GM21619 (cell line): Measurements from ENCODE around the gene ALK.

ENCODE experiments used
- ATAC-seq: cut with Tn5 transposase; IDR thresholded peaks from one replicate; pipeline ENCODE4 v1.9.1; 2021; ENCODE audit not compliant: unreplicated experiment

Gene ALK

DNA sequence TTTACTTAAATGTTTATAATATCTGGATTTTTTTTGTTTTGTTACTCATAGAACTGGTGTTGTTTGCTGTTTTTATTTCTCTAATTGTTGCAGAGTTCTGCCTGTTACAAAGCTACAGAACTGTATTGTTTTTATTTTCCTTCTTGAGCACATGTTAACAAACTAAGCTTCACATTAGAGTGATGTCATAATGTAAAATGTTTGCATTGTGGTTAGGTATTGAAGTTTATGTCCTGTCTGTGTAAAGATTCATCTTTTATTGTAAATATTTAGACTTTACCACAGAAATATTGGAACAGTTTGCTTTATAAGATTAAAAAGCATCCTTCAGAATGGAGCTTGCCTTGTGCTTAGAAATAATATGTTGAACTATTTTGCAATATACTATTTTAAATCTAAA is 738.5 kb downstream of the ALK start:
- ATAC-seq: no peak

DNA sequence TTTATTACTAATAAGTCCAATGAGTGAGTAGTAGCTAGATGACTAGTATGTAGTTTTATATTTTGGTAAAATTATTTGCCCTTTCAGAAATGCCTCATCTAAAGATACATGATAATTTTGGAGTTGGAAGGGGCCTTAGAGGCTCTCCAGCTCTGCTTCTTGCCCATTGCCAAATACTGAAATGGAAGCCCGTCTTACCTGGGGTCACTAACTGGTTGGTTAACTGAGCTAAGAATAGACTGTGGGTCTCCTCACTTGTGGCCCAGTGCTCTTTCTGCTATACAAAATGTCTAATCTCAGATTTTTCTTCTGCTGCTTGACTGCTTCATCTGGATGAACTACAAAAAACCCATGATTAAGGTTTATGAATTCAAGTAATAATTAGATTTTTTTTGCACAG is 739.1 kb downstream of the ALK start:
- no peak for ATAC-seq

DNA sequence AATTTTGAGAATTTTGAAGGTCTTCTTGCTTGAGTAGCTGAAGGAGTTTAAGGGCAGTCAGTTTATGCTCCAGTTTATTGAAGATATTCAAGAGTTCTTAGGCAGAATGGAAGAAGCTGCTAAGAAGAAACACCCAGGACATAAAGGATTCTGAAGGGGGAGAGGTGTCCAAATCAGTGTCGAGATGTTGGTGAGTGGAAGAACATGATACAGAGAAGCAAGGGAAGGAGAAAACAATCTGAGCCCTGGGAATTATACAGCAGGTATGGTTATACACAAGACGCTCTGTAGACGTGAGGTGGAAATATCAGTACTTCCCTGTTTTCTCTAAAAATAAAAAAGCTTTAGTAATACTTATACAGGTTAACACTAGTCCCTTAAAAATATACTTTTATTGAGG is 746.0 kb downstream of the ALK start:
- ATAC-seq: no peak

DNA sequence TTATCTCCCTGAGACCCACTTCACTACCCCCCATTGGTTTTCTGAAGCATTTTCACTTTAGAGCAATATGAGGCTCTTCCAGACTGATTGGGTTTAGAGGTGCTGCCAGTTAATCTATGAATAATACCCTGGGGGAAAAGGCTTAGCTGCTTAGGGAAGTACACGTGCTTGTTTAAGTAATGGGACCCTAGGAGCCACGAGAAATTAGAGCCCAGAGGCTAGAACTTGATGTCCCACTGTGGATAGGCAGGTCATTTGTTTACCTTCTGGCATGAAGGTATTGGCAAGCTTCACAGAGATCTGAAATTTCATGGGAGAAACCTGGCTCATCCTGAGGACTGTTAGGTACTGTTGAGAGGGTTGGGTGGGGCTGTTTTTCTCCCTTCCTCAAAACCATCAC is 746.4 kb downstream of the ALK start:
- ATAC-seq: no peak

DNA sequence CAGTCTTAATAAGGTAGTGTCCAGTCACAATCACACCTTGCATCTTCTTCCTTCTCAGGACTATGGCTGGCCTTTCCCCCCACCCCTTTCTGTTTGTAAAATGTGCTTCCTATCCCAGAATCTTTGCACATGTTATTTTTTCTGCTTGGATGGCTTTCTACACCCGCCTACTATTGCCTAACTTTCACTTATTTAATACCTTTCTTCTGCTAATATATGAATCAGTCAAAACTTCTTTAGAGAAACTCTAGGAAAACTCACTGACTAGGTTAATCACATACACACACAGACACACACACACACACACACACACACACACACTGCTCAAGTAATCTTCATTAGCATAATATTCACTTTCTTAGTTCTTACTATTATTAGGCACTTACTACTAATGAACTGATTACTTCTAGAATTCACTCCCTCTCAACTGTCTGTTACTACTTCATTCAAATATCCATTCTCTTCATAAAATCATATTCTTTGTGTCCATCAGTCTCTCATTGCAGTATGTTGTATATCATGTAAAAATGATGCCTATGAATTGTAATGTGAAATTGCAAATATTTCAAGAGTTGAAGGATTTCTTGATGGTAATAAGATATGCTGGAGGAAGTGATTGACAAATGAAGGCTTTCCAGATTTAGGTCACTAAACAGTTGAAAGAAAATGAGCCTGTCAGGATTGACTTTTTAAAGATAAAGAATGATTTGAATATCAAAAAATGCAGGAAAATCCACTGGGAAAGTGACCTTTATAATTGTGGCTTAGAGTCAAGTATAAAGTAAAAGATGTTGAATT is 754.9 kb downstream of the ALK start:
- ATAC-seq: no peak

DNA sequence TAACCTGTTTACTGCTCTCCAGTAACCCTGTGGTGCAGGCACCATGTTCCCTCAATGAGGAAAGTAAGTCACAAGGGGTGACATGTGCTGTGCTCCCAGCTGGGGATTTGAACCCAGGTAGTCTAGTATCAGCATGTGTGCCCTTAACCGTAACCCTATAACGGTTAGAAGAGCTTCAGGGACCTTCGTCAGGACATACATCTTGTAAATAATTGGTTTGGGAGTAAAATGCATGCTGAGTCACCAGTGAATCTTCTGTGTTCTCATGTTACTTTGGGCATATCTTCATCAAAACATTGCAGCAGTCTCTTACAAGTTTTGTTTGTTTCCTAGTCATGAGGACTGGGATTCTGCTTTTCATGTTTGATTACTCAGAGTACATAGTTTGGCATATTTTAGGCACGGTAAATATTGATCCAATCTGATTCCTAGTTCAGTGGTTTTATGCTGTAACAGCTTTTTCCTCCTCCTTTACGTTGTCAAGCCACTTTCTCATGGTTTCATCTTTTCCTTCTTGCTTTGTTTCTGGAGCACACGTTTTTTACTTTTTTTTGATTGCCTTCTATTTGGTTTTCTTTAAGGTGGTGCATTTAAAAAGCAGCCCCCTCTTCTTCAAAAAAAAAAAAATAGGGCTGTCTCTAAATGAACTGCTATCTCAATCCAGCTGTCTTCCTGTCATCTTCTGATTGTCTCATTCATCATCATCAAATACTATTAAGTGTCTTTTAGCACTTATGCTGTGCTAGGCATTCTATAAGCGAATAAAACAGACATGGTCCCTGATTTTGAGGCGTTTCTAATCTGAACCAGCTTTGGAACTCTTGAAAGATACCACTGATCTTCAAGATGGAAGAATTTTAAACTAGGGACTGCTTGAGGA is 755.8 kb downstream of the ALK start:
- ATAC-seq: no peak

DNA sequence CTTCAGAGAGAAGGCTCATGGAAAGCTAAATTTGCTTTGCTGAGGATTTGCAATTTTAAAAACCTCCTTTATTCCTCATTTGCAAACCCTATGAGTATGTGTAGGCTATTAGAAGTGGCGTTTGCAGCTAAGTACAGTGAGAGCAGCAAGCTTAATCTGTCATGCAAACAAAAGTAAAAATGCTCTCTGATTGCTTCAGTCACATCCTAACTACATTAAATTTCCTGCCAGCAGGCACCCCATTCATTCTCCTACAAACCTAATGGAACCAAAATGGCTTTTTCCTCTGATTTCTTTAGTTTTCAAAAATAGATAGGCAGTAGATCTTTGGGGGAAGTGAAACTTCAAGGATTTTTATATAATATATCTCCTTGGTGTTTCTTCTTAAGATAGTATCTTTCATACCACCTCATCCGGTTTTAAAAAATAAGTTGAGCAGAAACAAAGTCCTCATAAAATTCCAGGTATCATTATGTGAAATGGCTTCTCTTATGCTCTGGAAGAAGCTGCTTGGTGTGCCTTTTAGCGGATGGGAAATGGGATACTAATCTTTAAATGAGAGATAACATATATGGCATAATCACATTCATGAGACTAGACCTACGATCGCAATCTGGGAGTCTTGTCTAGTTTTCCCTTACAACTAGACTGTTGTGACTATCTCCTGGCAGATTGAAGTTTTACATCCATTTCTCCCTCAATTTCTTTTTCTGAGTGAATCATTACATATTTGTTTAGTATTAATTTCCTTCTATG is 757.1 kb downstream of the ALK start:
- no peak for ATAC-seq

DNA sequence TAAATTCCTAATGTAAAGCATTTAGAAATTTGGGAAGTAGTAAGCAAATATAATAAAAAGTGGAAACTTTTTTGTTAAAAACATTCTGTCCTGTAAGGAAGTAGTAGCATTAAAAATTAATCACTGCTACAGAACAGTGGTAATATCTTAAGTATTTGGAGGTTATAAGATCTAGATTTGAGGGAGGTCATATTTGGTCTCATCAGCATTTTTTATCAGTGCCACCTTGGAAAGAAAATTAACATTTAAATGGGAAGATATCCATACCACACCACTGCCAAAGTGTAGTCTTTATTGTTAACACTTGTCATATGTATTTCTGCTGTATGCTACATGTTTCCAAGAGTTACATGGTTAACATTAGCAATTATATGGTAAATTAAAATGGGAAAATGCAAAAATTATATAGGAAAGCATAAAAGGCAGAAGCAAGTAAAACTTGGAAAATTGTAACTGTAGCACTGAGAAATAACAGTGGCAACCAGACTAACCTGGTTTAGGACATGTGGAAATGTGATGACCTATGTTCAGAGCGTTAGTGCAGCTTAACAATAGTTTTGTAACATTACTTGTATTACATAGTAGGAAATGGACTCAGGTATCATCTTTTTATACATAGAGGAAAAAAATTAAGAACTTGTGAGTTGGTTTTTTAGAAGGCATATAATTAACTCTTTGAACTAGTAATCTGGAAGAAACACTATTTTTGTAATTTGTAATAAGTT is 759.0 kb downstream of the ALK start:
- ATAC-seq: no peak

DNA sequence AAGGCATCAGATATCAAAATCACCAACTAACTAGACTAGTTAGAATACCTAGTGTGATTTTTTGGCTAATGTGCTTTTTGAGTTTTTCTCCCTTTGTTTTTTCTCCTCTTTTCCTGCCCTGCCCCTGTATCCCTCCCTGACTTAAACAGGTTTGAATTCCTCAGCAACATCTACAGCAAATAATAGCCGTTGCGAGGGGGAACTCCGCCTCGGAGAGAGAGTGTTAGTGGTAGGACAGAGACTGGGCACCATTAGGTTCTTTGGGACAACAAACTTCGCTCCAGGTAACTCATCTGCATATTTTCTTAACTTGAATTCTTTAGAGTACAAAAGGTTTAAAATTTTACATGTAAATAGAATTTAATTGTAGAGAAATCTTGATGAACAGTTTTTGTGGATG is 761.2 kb downstream of the ALK start:
- no peak for ATAC-seq

DNA sequence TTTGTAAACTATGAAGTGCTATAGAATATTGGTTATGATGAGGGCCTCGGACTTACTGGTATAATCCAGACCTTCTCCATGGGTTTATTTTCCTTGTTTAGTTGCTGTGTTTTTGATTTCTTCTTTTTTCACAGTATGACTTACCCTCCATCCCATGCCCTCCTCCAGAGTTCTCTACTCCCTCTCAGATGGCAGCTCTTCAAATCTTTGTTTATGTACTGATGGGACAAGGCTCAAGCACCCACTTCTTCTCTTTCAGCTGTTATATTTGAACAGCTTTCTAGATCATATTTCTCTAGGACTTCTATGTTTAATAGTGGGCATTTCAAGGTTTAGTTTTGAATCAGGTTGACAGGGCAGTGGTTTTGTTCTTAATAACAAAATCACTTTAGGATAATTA is 762.3 kb downstream of the ALK start:
- no peak for ATAC-seq

DNA sequence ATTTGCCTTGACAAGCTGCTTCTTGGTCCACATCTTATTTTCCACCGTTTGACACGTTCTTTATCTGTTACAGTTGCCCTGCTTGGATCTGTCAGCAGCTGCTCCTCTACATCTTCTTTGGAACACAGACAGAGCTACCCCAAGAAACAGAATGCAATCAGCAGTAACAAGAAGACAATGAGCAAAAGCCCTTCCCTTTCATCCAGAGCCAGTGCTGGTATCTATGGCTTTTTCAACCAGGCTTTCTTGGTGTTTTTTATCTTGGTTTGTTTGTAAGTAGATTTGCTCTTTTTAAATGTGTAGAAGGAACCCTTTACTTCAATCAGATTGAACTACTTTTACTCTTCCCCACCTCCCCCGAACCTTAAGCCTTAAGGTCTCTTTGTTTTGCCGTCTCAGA is 764.3 kb downstream of the ALK start:
- ATAC-seq: no peak

DNA sequence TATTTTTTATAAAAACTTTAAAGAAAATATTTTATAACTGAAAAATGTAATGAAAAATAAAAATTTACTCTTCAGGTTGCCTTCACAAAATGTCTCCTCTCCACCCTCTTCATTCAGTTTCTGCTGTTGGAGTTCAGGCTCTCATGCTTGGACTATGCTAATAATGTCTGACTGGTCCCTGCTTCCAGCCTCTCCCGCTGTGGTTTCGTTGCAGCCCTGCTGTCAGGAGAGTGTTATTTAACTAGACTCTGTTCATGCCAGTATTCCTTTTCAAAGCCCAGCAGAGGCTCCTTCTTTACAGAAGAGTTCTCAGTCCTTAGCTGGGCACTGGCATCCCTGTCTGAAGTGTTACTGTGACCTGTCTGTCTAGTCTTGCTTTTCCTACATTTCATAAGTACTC is 765.8 kb downstream of the ALK start:
- no peak for ATAC-seq

DNA sequence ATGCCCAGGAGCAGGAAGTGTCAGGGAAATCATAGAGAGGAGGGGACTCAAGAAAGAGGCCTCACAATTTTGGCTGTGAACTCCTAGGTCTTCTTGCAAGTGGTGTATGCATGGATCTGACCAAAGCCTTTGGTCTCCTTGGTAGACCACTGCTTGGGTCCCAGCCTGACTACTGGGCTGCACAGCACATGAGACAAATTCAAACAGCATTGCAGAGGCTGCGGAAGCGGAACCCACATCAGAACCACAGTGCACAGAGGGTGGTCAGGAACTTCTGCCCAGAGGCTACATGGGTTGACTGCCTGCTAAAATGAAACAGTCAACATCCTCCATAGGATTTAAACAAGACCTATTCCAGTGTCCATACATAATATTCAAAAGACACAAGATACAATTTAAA is 766.8 kb downstream of the ALK start:
- ATAC-seq: no peak

DNA sequence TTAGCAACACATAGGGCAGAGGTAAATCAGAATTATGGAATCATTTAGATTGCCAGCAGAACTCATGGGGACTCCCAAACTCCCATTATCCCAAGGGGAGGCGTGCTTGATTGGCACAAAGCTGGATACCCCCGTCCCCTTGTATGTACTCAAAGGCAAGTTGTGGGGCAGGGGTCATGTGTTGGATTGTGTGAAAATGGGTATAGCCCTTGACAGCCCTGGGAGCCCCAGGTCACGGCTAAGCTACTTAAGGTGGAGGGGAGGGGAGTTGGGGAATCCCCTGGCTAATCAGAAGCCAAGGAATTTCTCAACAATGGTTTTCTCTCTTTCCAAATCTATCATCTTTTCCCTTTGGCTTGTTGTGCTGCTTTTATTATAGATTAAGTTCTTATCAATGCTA is 773.4 kb downstream of the ALK start:
- ATAC-seq: no peak

DNA sequence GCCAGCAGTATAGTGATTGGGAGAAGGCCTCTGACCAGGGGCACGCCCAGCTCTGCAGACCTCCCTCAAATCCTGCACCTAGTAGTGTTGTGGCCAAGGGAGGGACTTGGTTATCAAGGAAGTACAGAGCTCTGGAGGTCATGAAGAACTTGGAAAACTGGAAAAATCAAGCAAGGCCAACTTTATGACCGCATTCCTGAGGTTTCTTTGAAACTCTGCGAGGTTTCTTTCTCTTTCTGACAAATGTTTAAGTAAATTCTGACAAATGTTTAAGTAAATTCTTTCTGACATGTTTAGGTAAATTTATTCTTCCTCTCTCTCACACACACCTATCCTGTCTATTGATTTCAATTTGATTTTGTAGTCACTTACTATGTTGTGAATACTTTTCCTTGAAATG is 775.2 kb downstream of the ALK start:
- no peak for ATAC-seq

DNA sequence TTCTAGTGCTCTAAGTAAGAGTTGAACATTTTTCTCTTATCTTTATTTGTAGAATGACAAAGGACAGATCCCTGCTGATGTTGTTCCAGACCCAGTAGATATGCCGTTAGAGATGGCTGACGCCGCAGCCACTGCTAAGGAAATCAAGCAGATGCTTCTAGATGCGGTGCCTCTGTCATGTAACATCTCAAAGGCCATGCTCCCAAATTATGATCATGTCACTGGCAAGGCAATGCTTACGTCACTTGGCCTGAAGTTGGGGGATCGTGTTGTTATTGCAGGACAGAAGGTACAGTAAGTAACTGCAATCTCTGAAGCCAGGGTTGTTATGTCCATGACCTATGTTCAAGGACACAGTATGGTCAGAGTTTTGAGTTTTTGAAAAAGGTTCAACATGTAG is 777.7 kb downstream of the ALK start:
- ATAC-seq: no peak
